Activated CD4-positive, alpha-beta memory T cell treated with anti-CD3 and anti-CD28 coated beads for 36 hours (primary cell): ENCODE data around the gene STARD7. TPM values are rescaled to one million over a fixed set of nuclear protein-coding genes. Genes with fewer than 3 reads are reported as not detected.
"Not testable (repeated sequence)": the region's sequence is repeated elsewhere in the genome, so short reads cannot be mapped to it uniquely, and the experiment has no call there.

Source experiments
- CTCF ChIA-PET: fragments of 350-600 bp; sonication (Branson Sonifier 250); formaldehyde crosslinking; loops from one replicate; lab custom pipeline; 2021; ENCODE audit warnings: antibody characterized with exemption, inconsistent platforms; lab: Charles Lee
- POLR2A ChIA-PET: fragments of 350-600 bp; sonication (Branson Sonifier 250); formaldehyde crosslinking; loops from one replicate; lab custom pipeline; 2021; ENCODE audit warnings: antibody characterized with exemption; lab: Charles Lee
- DNase-seq: peaks from one replicate; pipeline ENCODE4 v3.0.0-alpha.2; 2020
- H3K27ac Mint-ChIP-seq: one replicate; pipeline ENCODE4 v1.8.0; 2021; ENCODE audit warnings: mixed read lengths
- H3K27me3 Mint-ChIP-seq: one replicate; pipeline ENCODE4 v1.8.0; 2021; ENCODE audit warnings: mixed read lengths
- H3K36me3 Mint-ChIP-seq: one replicate; pipeline ENCODE4 v1.8.0; 2021; ENCODE audit warnings: mixed read lengths
- H3K4me1 Mint-ChIP-seq: one replicate; pipeline ENCODE4 v1.8.0; 2021; ENCODE audit warnings: low read depth, mixed read lengths
- H3K4me3 Mint-ChIP-seq: one replicate; pipeline ENCODE4 v1.8.0; 2021; ENCODE audit warnings: mild to moderate bottlenecking, mixed read lengths
- H3K9me3 Mint-ChIP-seq: one replicate; pipeline ENCODE4 v1.8.0; 2021; ENCODE audit warnings: mixed read lengths
- intact Hi-C: fragments of 100-400 bp; cut with micrococcal nuclease; formaldehyde crosslinking; loops from one replicate; pipeline ENCODE4 v1.15.1; 2023
- total RNA-seq, 2 experiments: library from RNA; stranded (reverse); gene quantifications; one replicate each; pipeline ENCODE4 v1.2.3, GENCODE V29; 2021

STARD7 gene, protein sequence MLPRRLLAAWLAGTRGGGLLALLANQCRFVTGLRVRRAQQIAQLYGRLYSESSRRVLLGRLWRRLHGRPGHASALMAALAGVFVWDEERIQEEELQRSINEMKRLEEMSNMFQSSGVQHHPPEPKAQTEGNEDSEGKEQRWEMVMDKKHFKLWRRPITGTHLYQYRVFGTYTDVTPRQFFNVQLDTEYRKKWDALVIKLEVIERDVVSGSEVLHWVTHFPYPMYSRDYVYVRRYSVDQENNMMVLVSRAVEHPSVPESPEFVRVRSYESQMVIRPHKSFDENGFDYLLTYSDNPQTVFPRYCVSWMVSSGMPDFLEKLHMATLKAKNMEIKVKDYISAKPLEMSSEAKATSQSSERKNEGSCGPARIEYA
- 100 to 1,000 TPM; 173 to 181 TPM for total RNA-seq

DNA sequence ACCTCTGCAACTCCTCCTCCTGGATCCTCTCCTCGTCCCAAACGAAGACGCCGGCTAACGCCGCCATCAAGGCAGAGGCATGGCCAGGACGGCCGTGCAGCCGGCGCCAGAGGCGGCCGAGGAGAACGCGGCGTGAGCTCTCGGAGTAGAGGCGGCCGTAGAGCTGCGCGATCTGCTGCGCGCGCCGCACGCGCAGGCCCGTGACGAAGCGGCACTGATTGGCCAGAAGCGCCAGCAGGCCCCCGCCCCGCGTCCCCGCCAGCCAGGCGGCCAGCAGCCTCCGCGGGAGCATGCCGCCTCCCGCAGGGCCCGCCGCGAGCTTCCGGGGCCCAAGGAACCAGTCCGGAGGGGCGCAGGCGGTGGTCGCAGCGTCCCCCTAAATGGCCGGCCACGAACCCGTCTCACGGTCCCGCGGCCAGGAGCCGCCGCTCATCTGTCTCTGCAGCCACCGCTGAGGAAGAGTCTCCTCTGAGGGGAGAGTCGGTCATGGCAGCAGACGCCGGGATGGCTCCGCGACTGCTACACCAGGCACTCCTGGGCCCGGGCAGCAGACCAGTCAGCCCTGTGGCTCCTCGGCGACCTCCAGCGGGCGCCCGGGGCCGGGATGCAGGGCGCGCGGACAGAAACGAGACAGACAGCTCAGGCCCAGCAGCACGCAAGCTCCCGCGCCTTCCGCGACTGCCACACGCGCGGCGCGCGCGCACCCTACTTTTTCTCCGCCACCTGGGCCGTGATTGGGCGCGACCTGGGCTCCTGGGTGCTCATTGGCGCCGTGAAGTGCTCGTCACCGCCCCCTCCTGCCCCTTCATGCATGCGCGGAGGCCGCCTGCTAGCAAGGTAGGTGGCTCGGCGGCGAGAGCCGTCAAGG lies at the start of gene STARD7:
TSS of gene STARD7 (minus strand) at position 685 of the 868 bp plus-strand sequence. CDS start at position 292, 393 bp downstream.
- Mint-ChIP-seq H3K36me3 (peaks cover 30% of the 10 kb centered on the region), H3K9me3 (no peaks in the 10 kb centered on the region), H3K27ac (peak within 1 kb of the TSS; percentile 92), H3K4me1 (peaks cover 53% of the 10 kb centered on the region), H3K27me3 (no peaks in the 10 kb centered on the region), H3K4me3 (peak within 1 kb of the TSS; percentile 98)
- CTCF ChIA-PET = interaction anchor here (0.8 to 2.0 kb wide), 14 partner anchors 34 to 216 kb away, joined by 3 to 20 read pairs (median 4); partner anchors contain the start of genes ADRA2B and CIAO1
- POLR2A ChIA-PET = interaction anchor here (0.7 to 2.4 kb wide), 20 partner anchors 33 to 330 kb away, joined by 3 to 24 read pairs (median 5); partner anchors contain the start of genes ANKRD36C, ASTL, CIAO1 and SNRNP200
- peak; percentile 99 for DNase-seq
- intact Hi-C loops = loop anchor here (1.0 to 5.0 kb wide), 7 partner anchors 34 to 329 kb away; partner anchors contain the start of genes ARID5A, CIAO1 and DUSP2

DNA sequence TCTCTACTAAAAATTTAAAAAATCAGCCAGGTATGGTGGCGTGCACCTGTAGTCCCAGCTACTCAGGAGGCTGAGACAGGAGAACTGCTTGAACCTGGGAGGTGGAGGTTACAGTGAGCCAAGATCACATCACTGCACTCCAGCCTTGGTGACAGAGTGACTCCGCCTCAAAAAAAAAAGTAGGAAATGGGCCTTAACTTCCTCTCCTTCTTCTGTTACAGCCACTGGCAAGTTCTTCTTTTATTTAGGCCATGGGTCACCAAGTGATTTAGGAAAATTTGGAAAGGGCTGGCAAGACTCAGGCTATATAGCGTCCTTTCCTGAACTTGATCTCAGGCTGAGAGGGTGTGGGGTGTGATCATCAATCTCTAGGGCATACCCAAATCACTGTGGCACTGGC lies 49.1 kb upstream of the STARD7 start:
- DNase-seq, CTCF ChIA-PET, H3K27me3 Mint-ChIP-seq, H3K9me3 Mint-ChIP-seq, H3K4me3 Mint-ChIP-seq, intact Hi-C loops: not testable (repeated sequence)
- POLR2A ChIA-PET = interaction anchor here (0.8 to 0.9 kb wide), 2 partner anchors 49 to 83 kb away, joined by 3 read pairs; partner anchors contain the start of gene STARD7
- H3K4me1 Mint-ChIP-seq = peaks cover 49% of the 10 kb centered on the region
- H3K36me3 Mint-ChIP-seq = peaks cover 19% of the 10 kb centered on the region
- peak overlapping the region; percentile 12 for H3K27ac Mint-ChIP-seq

DNA sequence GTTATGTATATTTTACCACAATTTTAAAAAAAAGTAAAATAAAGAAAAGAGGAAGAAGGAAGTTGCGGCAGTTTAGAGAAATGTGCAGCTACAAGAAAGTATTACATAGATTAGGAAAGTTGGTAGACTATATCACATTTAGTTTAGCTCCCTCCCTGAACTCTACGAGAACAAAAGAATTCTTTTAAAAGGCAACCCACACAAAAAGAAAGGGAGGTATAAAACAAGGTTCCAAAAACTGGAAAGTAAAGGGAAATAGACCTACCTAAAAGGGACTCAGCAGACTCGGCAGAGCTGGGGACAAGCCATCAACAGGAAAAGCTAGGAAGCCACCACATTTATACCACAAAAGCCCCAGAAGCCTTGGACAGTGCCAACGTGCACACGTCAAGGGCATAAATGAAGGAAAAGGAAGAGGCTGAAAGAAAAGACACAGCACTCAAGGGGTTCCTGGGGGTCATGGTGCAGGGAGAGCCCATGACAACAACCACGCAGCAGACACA lies 48.0 kb upstream of the STARD7 start:
- ChIA-PET CTCF (interaction anchor here (1.9 kb wide), 1 partner anchor 83 kb away, joined by 6 read pairs; no protein-coding TSS in a partner anchor), POLR2A (interaction anchor here (0.6 to 0.9 kb wide), 3 partner anchors 15 to 82 kb away, joined by 3 read pairs; no protein-coding TSS in a partner anchor)
- Mint-ChIP-seq H3K27me3 (no peaks in the 10 kb centered on the region), H3K27ac (peak overlapping the region; percentile 66), H3K4me1 (peaks cover 43% of the 10 kb centered on the region), H3K9me3 (no peaks in the 10 kb centered on the region), H3K36me3 (peaks cover 25% of the 10 kb centered on the region), H3K4me3 (no peak overlapping the region)
- intact Hi-C loops = no loop called here
- DNase-seq = no peak

DNA sequence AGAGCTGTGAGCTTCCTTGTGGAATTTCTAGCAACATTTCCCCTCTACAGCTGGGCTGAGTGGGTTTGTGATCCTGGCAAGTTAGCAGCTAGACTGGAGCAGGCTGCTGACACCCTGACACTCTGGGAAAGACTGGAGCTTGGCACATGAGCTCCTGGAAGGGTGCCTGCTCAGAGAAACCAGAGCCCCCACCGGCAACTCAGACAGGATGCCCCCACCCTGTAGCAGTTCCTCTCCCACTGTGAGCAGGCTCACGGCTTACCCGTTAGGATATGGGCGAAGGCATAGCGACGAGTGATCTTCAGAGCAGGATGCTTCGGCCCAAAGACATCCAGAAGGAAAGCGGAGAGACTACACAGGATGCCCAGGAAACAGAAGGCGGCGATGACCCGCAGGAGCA lies 45.9 kb upstream of the STARD7 start:
- no peaks in the 10 kb centered on the region for H3K9me3 Mint-ChIP-seq
- H3K27ac Mint-ChIP-seq = no peak overlapping the region
- CTCF ChIA-PET = no interaction called here
- H3K4me1 Mint-ChIP-seq = peaks cover 28% of the 10 kb centered on the region
- POLR2A ChIA-PET = no interaction called here
- no peaks in the 10 kb centered on the region for H3K27me3 Mint-ChIP-seq
- DNase-seq = no peak
- H3K4me3 Mint-ChIP-seq = no peak overlapping the region
- intact Hi-C loops = no loop called here
- peaks cover 26% of the 10 kb centered on the region for H3K36me3 Mint-ChIP-seq

DNA sequence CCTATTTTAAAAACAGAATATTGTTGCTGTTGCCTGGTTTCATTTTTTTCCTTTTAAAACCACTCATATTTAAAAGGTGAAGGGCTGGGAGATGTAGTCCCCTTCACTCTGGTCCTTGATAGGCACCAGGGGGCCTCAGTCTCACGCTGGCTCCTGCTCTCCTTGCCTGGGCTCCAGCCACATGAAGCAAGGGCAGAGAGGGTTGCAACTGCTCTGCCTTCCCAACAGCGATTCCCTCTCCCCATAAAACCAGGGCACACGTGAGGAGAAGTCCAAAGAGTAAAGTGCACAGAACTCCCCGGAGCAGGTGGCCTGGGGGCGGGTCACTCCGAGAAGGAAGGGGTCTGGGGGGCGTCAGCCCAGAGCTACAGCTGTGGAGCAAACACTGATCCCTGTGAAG lies 44.4 kb upstream of the STARD7 start:
- intact Hi-C loops = no loop called here
- ChIA-PET POLR2A (no interaction called here), CTCF (interaction anchor here (0.8 kb wide), 1 partner anchor 260 kb away, joined by 3 read pairs; no protein-coding TSS in a partner anchor)
- Mint-ChIP-seq H3K4me1 (peaks cover 15% of the 10 kb centered on the region), H3K4me3 (no peak overlapping the region), H3K9me3 (no peaks in the 10 kb centered on the region), H3K27me3 (no peaks in the 10 kb centered on the region), H3K27ac (no peak overlapping the region), H3K36me3 (peaks cover 26% of the 10 kb centered on the region)
- DNase-seq = no peak

DNA sequence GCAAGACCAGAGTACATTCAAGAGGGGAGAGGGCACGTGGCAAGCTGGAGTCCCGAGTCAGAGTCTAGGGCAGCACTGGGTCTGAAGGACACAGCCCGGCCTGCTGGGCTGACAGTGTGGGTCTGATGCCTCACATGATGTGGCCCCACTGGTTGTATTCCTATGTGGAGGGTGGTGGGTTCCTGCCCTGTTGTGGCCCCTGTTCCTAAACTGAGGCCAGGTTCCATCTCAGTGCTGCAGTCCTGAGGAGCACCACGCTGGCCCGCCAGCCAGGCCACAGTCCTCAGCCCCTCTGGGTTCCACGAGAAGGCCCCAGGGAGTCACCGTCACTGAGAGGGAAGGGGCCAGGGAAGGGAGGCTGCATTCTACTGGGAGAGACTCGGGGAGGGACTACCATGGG lies 43.9 kb upstream of the STARD7 start:
- H3K27me3 Mint-ChIP-seq = no peaks in the 10 kb centered on the region
- H3K4me3 Mint-ChIP-seq = no peak overlapping the region
- intact Hi-C loops = no loop called here
- no peak for DNase-seq
- H3K4me1 Mint-ChIP-seq = peaks cover 14% of the 10 kb centered on the region
- H3K27ac Mint-ChIP-seq = peak overlapping the region; percentile 81
- peaks cover 26% of the 10 kb centered on the region for H3K36me3 Mint-ChIP-seq
- no peaks in the 10 kb centered on the region for H3K9me3 Mint-ChIP-seq
- CTCF ChIA-PET = no interaction called here
- POLR2A ChIA-PET = interaction anchor here (1.2 kb wide), 1 partner anchor 12 kb away, joined by 3 read pairs; no protein-coding TSS in a partner anchor

DNA sequence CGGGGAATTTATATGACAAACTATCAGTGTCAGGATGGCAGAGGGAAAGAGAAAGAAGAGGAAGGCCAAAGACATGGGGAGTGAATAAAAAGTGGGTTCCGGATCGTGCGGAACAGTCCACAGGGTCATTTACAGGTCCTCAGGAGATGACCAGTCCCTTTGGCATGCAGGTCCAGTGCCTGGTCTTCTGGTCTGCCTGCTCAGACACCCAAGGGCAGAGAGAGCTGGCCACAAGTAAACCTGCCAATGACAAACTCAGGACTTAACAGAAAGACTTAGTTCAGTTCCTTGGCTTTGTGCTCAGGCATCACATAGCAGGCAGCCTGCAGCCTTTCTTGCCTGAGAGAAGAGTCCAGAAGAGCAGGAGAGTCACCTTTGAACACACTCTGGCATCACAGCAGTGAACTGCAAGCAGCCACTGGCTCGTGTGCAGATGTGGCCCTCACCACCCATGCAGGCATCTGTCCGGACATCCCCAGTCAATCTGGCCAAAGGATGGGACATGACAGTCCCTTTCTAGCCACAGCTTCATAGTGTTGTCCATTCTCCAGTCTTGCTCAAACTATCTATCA lies 43.2 kb upstream of the STARD7 start:
- Mint-ChIP-seq H3K4me3 (no peak overlapping the region), H3K9me3 (no peaks in the 10 kb centered on the region), H3K36me3 (peaks cover 24% of the 10 kb centered on the region), H3K4me1 (peaks cover 14% of the 10 kb centered on the region), H3K27me3 (no peaks in the 10 kb centered on the region), H3K27ac (peak overlapping the region; percentile 81)
- CTCF ChIA-PET = no interaction called here
- POLR2A ChIA-PET = interaction anchor here (1.2 kb wide), 1 partner anchor 11 kb away, joined by 3 read pairs; no protein-coding TSS in a partner anchor
- intact Hi-C loops = no loop called here
- DNase-seq = peak; percentile 34

DNA sequence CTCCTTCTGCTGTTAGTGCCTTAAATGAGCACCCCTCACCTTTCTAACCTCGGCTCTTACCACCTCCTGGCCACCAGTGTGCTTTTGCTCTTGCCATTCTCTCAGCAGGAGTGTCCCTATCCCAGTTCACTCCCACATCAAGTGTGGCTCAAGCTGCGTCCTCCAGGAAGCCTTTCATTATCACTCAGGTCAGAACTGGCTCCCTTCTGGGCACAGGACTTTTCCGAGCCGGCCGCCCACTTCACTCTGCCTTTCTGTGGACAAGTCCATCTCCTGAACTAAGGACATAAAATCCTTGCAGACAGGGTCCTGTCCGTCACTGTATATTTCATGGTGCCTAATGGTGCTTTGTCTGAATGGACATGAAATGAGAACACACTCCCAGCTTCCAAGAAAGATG lies 41.6 kb upstream of the STARD7 start:
- DNase-seq = no peak
- ChIA-PET POLR2A (no interaction called here), CTCF (interaction anchor here (0.7 kb wide), 1 partner anchor 133 kb away, joined by 3 read pairs; the partner anchor contains the start of gene ADRA2B)
- Mint-ChIP-seq H3K27ac (peak overlapping the region; percentile 35), H3K27me3 (no peaks in the 10 kb centered on the region), H3K9me3 (no peaks in the 10 kb centered on the region), H3K4me3 (no peak overlapping the region), H3K36me3 (peaks cover 15% of the 10 kb centered on the region), H3K4me1 (peaks cover 25% of the 10 kb centered on the region)
- intact Hi-C loops = no loop called here

DNA sequence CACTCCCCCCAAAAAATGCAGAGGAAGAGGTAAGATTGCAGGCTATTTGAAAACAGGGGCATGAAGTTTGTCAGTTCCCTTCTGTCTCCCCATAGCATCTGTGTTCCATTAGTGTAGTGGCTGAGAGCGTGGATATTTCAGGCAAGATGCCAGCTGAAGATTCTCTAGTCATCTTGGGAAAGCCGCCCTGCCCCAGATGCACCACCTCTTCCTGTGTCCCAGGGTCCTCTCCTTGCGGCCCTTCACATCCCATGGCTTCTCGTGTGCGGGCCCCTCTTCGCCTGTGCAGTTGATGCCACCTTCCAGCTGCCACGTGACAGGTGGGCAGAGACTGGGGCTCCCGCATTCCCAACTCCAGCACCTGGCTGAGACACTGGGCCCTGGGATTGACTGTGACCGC lies 41.0 kb upstream of the STARD7 start:
- H3K27ac Mint-ChIP-seq = no peak overlapping the region
- ChIA-PET POLR2A (no interaction called here), CTCF (no interaction called here)
- no peak overlapping the region for H3K4me3 Mint-ChIP-seq
- DNase-seq = no peak
- peaks cover 28% of the 10 kb centered on the region for H3K4me1 Mint-ChIP-seq
- no peaks in the 10 kb centered on the region for H3K9me3 Mint-ChIP-seq
- H3K36me3 Mint-ChIP-seq = peaks cover 15% of the 10 kb centered on the region
- no peaks in the 10 kb centered on the region for H3K27me3 Mint-ChIP-seq
- intact Hi-C loops = no loop called here

DNA sequence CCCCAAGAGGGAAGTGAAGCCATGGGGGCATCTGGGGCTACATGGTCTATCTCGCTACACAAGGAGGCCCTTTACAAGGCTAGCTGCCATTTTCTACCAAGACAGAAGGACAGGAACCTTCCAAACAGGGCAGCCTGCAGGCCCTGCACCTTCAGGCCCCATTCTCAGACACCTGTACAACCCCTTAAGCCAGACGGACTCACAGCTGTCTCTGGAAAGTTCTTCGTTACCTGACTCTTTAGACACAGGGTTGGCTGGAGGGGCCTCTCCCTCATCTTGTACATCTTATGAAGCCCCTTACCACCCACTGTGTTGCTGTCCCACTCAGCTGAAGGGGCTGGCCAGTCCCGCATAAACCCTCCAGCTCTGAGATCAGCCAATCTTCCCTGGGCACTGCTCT lies 40.0 kb upstream of the STARD7 start:
- POLR2A ChIA-PET = no interaction called here
- H3K27ac Mint-ChIP-seq = no peak overlapping the region

DNA sequence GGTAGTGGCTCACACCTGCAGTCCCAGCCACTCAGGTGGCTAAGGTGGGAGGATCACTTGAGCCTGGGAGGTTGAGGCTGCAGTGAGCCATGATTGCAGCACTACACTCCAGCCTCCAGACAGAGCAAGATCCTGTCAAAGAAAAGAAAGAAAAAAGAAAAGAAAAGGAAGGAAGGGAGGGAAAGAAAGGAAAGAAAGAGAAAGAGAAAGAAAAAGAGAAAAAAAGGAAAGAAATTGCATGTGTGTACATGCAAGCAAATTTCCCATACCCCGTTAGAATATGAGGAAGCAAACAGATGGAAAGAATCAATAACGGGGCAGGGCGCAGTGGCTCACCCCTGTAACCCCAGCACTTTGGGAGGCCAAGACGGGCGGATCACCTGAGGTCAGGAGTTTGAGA lies 39.3 kb upstream of the STARD7 start:
- no peak for DNase-seq
- peaks cover 32% of the 10 kb centered on the region for H3K4me1 Mint-ChIP-seq
- no peak overlapping the region for H3K4me3 Mint-ChIP-seq
- no peaks in the 10 kb centered on the region for H3K9me3 Mint-ChIP-seq
- POLR2A ChIA-PET = no interaction called here
- H3K27me3 Mint-ChIP-seq = no peaks in the 10 kb centered on the region
- H3K27ac Mint-ChIP-seq = no peak overlapping the region
- intact Hi-C loops = no loop called here
- CTCF ChIA-PET = no interaction called here
- peaks cover 7% of the 10 kb centered on the region for H3K36me3 Mint-ChIP-seq

More for the DNA sequence above, 40.0 kb upstream of the STARD7 start:
- peaks cover 30% of the 10 kb centered on the region for H3K4me1 Mint-ChIP-seq
- H3K4me3 Mint-ChIP-seq = no peak overlapping the region
- CTCF ChIA-PET = no interaction called here
- intact Hi-C loops = no loop called here
- no peaks in the 10 kb centered on the region for H3K27me3 Mint-ChIP-seq
- DNase-seq = no peak
- no peaks in the 10 kb centered on the region for H3K9me3 Mint-ChIP-seq
- H3K36me3 Mint-ChIP-seq = peaks cover 10% of the 10 kb centered on the region
